Loucy (cell line): Measurements from ENCODE around the gene CCDC57.
"Not testable (repeated sequence)": the region's sequence is repeated elsewhere in the genome, so short reads cannot be mapped to it uniquely, and the experiment has no call there.

Experiments used
- H2AFZ ChIP-seq: fragments of 200-600 bp; sonication (generic); 2 replicates; pipeline ENCODE4 v1.6.0; 2016; ENCODE audit warnings: antibody characterized with exemption, mild to moderate bottlenecking, low read length, moderate library complexity
- H3F3A ChIP-seq: fragments of 200-600 bp; 2 replicates; pipeline ENCODE4 v1.6.0; 2016; ENCODE audit warnings: antibody characterized with exemption, low read depth, mild to moderate bottlenecking
- H3K27me3 ChIP-seq: fragments of 200-600 bp; sonication (generic); 2 replicates; pipeline ENCODE4 v1.6.1; 2014; ENCODE audit warnings: low read length, mild to moderate bottlenecking; ENCODE audit not compliant: insufficient read depth, poor library complexity, severe bottlenecking
- H3K36me3 ChIP-seq: fragments of 200-600 bp; sonication (generic); 2 replicates; pipeline ENCODE4 v1.6.1; 2016; ENCODE audit warnings: low read length; ENCODE audit not compliant: insufficient read depth
- H3K4me1 ChIP-seq: fragments of 200-600 bp; sonication (generic); 2 replicates; pipeline ENCODE4 v1.5.1; 2014; ENCODE audit warnings: low read length, mild to moderate bottlenecking; ENCODE audit not compliant: insufficient read depth, poor library complexity, severe bottlenecking
- H3K4me2 ChIP-seq: fragments of 200-600 bp; sonication (generic); 2 replicates; pipeline ENCODE4 v1.6.0; 2014; ENCODE audit warnings: antibody characterized with exemption, low read length, low read depth, mild to moderate bottlenecking; ENCODE audit not compliant: poor library complexity, severe bottlenecking
- H3K4me3 ChIP-seq: fragments of 200-600 bp; sonication (generic); 2 replicates; pipeline ENCODE4 v1.5.1; 2014; ENCODE audit warnings: low read length, mild to moderate bottlenecking, mixed read lengths; ENCODE audit not compliant: poor library complexity, severe bottlenecking
- H3K79me2 ChIP-seq: fragments of 200-600 bp; sonication (generic); 2 replicates; pipeline ENCODE4 v1.6.1; 2014; ENCODE audit warnings: low read length; ENCODE audit not compliant: insufficient read depth
- H3K9ac ChIP-seq: fragments of 200-600 bp; sonication (generic); 2 replicates; pipeline ENCODE4 v1.6.0; 2014; ENCODE audit warnings: mild to moderate bottlenecking, low read depth, low read length, moderate library complexity; ENCODE audit not compliant: poor library complexity, severe bottlenecking
- H3K9me2 ChIP-seq: fragments of 200-600 bp; sonication (generic); replicated peaks from 2 replicates; pipeline ENCODE4 v1.6.1; 2016; ENCODE audit warnings: low read depth, low read length, mixed read lengths
- H3K9me3 ChIP-seq: fragments of 200-600 bp; sonication (generic); 2 replicates; pipeline ENCODE4 v1.6.1; 2014; ENCODE audit warnings: mild to moderate bottlenecking, antibody characterized with exemption, low read length, low read depth; ENCODE audit not compliant: insufficient read depth
- H4K20me1 ChIP-seq: fragments of 200-600 bp; sonication (generic); 2 replicates; pipeline ENCODE4 v1.6.0; 2014; ENCODE audit warnings: antibody characterized with exemption, low read length, mild to moderate bottlenecking; ENCODE audit not compliant: insufficient read depth, poor library complexity, severe bottlenecking
- CTCF ChIP-seq: fragments of 200-600 bp; sonication (generic); conservative IDR thresholded peaks from 2 replicates; pipeline ENCODE4 v1.5.1; 2014; ENCODE audit warnings: mild to moderate bottlenecking, antibody characterized with exemption, low read length
- EZH2phosphoT487 ChIP-seq: fragments of 200-600 bp; IDR thresholded peaks from 2 replicates; pipeline ENCODE4 v1.6.1; 2018; ENCODE audit warnings: antibody characterized with exemption, mild to moderate bottlenecking, moderate library complexity, borderline replicate concordance

Gene CCDC57

GRCh38 chr17:82143333-82143732 lies 69.3 kb downstream of the CCDC57 start:
- Histone ChIP-seq H3K4me1 (no peaks in the 10 kb centered on the region), H3F3A (no peaks in the 10 kb centered on the region), H3K79me2 (peaks cover 5% of the 10 kb centered on the region; the same call in 1 of the 2 replicates), H3K27me3 (no peaks in the 10 kb centered on the region), H3K4me3 (no peak overlapping the region), H2AFZ (no peak overlapping the region), H3K36me3 (peaks cover 29% of the 10 kb centered on the region; the same call in 1 of the 2 replicates), H4K20me1 (no peaks in the 10 kb centered on the region), H3K9me2 (no peaks in the 10 kb centered on the region), H3K4me2 (no peak overlapping the region), H3K9me3 (no peaks in the 10 kb centered on the region), H3K9ac (no peak overlapping the region)
- TF ChIP-seq CTCF (no peak), EZH2phosphoT487 (no peak)

DNA sequence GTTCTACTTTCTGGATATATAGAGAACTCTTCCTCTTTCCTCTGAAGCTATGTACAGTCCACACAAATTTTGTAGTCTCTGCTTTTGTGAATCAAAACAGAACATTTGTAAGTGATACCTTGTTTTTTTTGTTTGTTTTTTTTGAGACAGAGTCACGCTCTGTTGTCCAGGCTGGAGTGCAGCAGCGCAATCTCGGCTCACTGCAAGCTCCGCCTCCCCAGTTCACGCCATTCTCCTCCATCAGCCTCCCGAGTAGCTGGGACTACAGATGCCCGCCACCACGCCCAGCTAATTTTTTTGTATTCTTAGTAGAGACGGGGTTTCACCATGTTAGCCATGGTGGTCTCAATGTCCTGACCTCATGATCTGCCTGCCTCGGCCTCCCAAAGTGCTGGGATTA lies 72.7 kb downstream of the CCDC57 start:
- H3K4me1 ChIP-seq, H3K4me3 ChIP-seq, H3K9me2 ChIP-seq: not testable (repeated sequence)

GRCh38 chr17:82138511-82138992 lies 74.1 kb downstream of the CCDC57 start:
- H4K20me1 ChIP-seq, result no peaks in the 10 kb centered on the region

More for the DNA sequence above, 72.7 kb downstream of the CCDC57 start:
- H2AFZ ChIP-seq, H3K79me2 ChIP-seq, H3F3A ChIP-seq, H3K4me2 ChIP-seq, H3K27me3 ChIP-seq, H4K20me1 ChIP-seq, H3K9me3 ChIP-seq, H3K9ac ChIP-seq: not testable (repeated sequence)
- peaks cover 17% of the 10 kb centered on the region; the same call in 1 of the 2 replicates for H3K36me3 ChIP-seq

More at GRCh38 chr17:82138511-82138992, 74.1 kb downstream of the CCDC57 start:
- H3K79me2 ChIP-seq, result peaks cover 5% of the 10 kb centered on the region; the same call in 1 of the 2 replicates
- no peak overlapping the region for H2AFZ ChIP-seq
- H3K36me3 ChIP-seq, result peaks cover 17% of the 10 kb centered on the region; the same call in 1 of the 2 replicates
- H3K27me3 ChIP-seq, result no peaks in the 10 kb centered on the region
- no peaks in the 10 kb centered on the region for H3K9me3 ChIP-seq
- no peak overlapping the region for H3K4me2 ChIP-seq
- H3F3A ChIP-seq, result no peaks in the 10 kb centered on the region
- H3K4me3 ChIP-seq, result no peak overlapping the region
- no peaks in the 10 kb centered on the region for H3K4me1 ChIP-seq
- TF ChIP-seq EZH2phosphoT487, result no peak
- TF ChIP-seq CTCF, result no peak
- no peaks in the 10 kb centered on the region for H3K9me2 ChIP-seq
- no peak overlapping the region for H3K9ac ChIP-seq
